Rectal smooth muscle tissue (tissue), 1 donor: ENCODE results near the gene PLCB3.
A peak's percentile ranks its signal among the peaks of the same experiment; 100 is the strongest.

Experiments used
- H3K27ac ChIP-seq: one replicate; pipeline ENCODE4 v1.7.0; 2013; ENCODE audit warnings: low read depth, low read length, inconsistent platforms
- H3K27me3 ChIP-seq: one replicate; pipeline ENCODE4 v1.7.0; 2013; ENCODE audit warnings: low read length; ENCODE audit not compliant: control insufficient read depth, insufficient read depth
- H3K36me3 ChIP-seq: one replicate; pipeline ENCODE4 v1.7.0; 2013; ENCODE audit warnings: low read length; ENCODE audit not compliant: control insufficient read depth, insufficient read depth
- H3K4me1 ChIP-seq: one replicate; pipeline ENCODE4 v1.7.0; 2013; ENCODE audit warnings: low read length; ENCODE audit not compliant: control insufficient read depth, insufficient read depth
- H3K4me3 ChIP-seq: one replicate; pipeline ENCODE4 v1.7.0; 2013; ENCODE audit warnings: low read length
- H3K9ac ChIP-seq: one replicate; pipeline ENCODE4 v1.7.0; 2013; ENCODE audit warnings: low read length

The PLCB3 gene

GRCh38 chr11:64284962-64285884 is 33.9 kb downstream of the PLCB3 start, which contains the start of gene GPR137:
Gene GPR137 (plus strand): TSS chr11:64285848. CDS start chr11:64286525, 677 bp downstream.
- Histone ChIP-seq H3K27ac (peak within 1 kb of the TSS; percentile 84), H3K9ac (peak within 1 kb of the TSS; percentile 53), H3K4me1 (peaks cover 13% of the 10 kb centered on the region), H3K36me3 (peaks cover 2% of the 10 kb centered on the region), H3K27me3 (no peaks in the 10 kb centered on the region), H3K4me3 (peak within 1 kb of the TSS; percentile 84)

DNA sequence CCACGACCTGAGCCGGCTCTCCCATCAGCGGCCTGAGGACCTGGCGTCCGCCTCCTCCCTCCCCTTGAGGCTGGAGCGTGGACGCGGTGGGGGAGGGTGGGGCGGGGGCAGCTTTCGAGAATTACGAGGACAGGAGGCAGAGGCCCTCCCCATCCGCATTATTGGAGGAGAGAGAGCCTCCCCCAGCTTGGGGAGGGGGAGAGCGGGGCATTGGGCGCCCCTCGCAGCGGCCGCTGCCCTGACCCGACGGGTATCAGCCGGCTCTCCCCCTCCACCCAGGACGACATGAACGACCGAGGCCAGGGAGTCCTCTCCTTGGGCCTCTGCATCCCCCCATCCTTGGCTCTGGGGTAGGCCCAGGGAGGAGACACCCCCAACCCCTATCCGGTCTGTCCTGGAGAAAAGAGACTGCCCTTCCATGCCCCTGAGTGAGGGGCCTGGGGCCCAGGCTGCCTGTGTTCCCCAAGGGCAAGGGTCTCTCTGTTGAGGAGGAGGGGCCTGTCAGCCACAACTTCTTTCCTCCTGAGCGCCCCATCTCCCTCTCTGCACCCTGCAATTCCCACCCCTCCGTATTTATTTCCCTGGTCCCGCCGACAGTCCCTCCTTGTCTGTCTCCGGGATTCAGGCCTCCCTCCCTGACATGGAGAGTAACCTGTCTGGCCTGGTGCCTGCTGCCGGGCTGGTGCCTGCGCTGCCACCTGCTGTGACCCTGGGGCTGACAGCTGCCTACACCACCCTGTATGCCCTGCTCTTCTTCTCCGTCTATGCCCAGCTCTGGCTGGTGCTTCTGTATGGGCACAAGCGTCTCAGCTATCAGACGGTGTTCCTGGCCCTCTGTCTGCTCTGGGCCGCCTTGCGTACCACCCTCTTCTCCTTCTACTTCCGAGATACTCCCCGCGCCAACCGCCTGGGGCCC is 34.8 kb downstream of the PLCB3 start:
- peaks cover 2% of the 10 kb centered on the region for H3K36me3 ChIP-seq
- H3K27ac ChIP-seq = peak overlapping the region; percentile 28
- peaks cover 13% of the 10 kb centered on the region for H3K4me1 ChIP-seq
- H3K27me3 ChIP-seq = peaks cover 5% of the 10 kb centered on the region
- H3K9ac ChIP-seq = no peak overlapping the region
- H3K4me3 ChIP-seq = peak overlapping the region; percentile 66

DNA sequence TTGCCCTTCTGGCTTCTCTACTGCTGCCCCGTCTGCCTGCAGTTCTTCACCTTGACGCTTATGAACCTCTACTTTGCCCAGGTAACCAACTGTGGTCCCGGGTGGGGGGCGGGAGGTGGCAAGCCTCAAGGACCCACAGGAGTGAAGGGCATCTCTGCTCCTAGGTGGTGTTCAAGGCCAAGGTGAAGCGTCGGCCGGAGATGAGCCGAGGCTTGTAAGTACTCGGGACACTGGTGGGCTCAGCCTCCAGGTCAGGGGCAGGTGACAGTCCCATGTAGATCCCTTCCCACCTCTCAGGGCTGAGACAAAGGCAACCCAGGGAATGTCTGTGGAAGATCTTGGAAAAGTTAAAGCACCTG is 35.5 kb downstream of the PLCB3 start:
- no peak overlapping the region for H3K4me3 ChIP-seq
- peaks cover 2% of the 10 kb centered on the region for H3K36me3 ChIP-seq
- H3K4me1 ChIP-seq = peaks cover 13% of the 10 kb centered on the region
- peaks cover 7% of the 10 kb centered on the region for H3K27me3 ChIP-seq
- H3K27ac ChIP-seq = no peak overlapping the region
- H3K9ac ChIP-seq = no peak overlapping the region

DNA sequence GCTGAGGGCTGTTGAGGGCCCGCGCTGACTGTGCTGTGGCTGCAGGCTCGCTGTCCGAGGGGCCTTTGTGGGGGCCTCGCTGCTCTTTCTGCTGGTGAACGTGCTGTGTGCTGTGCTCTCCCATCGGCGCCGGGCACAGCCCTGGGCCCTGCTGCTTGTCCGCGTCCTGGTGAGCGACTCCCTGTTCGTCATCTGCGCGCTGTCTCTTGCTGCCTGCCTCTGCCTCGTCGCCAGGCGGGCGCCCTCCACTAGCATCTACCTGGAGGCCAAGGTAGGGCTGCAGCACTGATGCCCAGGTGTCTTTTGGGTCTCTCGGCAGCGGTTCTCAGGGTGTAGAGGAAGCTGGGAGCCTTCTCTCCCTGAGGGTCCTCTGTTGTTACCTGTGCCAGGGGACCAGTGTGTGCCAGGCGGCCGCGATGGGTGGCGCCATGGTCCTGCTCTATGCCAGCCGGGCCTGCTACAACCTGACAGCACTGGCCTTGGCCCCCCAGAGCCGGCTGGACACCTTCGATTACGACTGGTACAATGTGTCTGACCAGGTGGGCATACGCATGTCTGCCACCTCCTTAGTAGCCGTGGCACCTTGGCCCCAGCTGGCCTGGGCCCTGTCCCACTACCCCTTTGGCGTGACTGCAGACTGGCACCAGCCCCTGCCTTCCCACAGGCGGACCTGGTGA is 36.5 kb downstream of the PLCB3 start:
- Histone ChIP-seq H3K27me3 (peaks cover 18% of the 10 kb centered on the region), H3K4me3 (no peak overlapping the region), H3K4me1 (peaks cover 13% of the 10 kb centered on the region), H3K36me3 (peaks cover 2% of the 10 kb centered on the region), H3K27ac (no peak overlapping the region), H3K9ac (no peak overlapping the region)

- Histone ChIP-seq H3K27me3 (peaks cover 22% of the 10 kb centered on the region), H3K36me3 (peaks cover 2% of the 10 kb centered on the region), H3K4me3 (no peak overlapping the region), H3K9ac (no peak overlapping the region), H3K27ac (no peak overlapping the region), H3K4me1 (peaks cover 11% of the 10 kb centered on the region)
These were observed 37.0 kb downstream of the PLCB3 start for GRCh38 chr11:64288353-64288750.

DNA sequence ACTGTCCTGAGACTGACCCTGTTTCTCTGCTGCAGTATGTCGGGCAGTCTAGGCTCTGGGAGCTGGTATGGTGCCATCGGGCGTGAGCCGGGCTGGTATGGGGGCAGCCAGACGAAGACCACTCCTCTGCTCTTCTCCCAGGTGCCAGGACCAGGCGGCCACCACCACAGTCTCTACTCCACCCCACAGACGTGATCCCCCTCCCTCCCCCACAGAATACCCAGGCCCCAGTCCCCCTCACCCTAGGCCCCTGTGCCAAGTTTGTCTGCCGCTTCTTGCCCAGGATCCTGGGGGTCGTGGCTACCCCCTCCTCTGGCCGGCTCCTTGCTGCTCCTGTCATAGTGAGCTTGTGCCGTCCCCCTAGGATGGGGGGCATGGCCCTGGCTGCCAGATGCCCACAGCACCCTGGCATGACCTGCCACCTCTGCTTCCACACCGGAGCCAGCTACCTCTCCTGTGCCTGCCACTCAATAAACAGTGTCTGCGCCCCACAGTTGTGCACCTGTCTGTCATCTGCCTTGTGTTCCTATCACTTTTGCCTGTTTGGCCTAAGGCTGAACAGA is 37.8 kb downstream of the PLCB3 start:
- Histone ChIP-seq H3K4me3 (no peak overlapping the region), H3K36me3 (peaks cover 2% of the 10 kb centered on the region), H3K4me1 (peaks cover 7% of the 10 kb centered on the region), H3K9ac (no peak overlapping the region), H3K27me3 (peaks cover 25% of the 10 kb centered on the region), H3K27ac (no peak overlapping the region)

DNA sequence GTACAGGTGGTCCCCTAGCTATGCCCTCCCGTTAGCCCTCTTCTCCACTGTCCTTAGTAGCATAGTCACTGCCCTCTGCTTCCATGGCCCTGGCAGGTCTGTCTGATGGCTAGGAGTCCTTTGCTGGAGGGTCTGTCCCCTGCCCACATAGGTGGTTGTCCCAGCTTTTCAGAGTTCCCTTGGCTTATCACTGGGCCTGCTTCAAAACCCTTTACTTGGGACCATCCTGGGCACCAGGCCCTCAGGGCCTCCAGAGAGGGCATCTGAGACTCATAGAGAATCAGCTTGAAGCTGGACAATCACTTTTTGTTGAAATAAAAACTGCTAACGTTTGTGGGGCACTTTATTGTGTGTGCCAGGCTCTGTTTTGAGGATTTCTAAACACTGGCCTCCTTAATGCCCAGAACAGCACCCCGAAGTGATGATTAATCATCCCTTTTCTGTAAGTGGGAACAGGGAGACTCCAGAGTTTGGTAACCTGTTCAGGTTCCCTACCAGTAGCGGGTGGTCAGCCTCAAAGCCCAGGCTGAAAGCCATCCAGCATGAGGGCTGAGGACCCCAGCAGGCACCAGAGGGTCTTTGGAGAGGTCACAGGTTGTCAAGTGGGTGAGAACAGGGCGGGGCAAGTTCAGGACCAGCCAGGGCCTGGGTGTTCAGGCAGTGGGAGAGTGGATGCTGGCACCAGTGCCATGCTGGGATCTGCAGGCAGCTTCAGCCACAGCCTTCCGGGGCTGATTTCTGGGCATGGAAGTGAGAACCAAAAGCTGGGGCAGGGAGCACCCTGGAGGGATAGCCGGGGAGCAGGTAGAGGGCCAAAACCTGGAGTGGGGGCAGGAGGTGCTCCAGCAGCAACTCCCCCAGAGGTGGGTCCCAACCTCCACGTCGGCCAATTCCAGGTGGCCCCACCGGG is 39.3 kb downstream of the PLCB3 start:
- peaks cover 7% of the 10 kb centered on the region for H3K4me1 ChIP-seq
- H3K9ac ChIP-seq = no peak overlapping the region
- H3K4me3 ChIP-seq = no peak overlapping the region
- peaks cover 2% of the 10 kb centered on the region for H3K36me3 ChIP-seq
- peaks cover 25% of the 10 kb centered on the region for H3K27me3 ChIP-seq
- no peak overlapping the region for H3K27ac ChIP-seq

DNA sequence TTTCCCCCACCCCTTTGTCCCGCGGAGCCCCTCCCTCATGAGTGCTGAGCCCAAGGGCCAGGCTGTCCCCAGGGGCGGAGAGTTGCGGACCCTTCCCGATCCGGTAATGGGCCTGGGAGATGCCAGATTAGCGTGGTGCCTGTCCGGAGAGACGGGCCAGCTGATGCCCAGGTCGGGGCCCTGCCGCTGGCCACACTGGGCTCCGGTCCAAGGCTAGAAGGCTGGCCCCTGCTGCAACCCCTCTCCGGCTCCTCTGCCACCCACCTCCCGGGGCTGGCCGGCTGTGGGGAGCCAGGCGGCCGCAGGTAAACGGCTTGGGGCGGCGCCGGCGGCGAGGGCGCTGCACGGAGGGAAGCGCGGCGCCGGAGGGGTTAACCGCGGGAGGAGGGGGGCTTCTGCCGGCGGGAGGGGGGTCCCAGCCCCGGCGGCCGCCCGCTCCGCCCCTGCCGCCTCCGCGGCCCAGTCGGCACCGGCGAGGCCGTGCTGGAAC is 40.0 kb downstream of the PLCB3 start, which contains the start of gene KCNK4:
Gene KCNK4, plus strand, starts transcription at position 41 of the 490 bp plus-strand sequence. CDS start 1,717 bp downstream, outside the sequence.
- Histone ChIP-seq H3K27ac (no peak within 1 kb of the TSS), H3K4me3 (peak within 1 kb of the TSS; percentile 19), H3K9ac (no peak within 1 kb of the TSS), H3K4me1 (peaks cover 2% of the 10 kb centered on the region), H3K36me3 (peaks cover 2% of the 10 kb centered on the region), H3K27me3 (peaks cover 29% of the 10 kb centered on the region)

DNA sequence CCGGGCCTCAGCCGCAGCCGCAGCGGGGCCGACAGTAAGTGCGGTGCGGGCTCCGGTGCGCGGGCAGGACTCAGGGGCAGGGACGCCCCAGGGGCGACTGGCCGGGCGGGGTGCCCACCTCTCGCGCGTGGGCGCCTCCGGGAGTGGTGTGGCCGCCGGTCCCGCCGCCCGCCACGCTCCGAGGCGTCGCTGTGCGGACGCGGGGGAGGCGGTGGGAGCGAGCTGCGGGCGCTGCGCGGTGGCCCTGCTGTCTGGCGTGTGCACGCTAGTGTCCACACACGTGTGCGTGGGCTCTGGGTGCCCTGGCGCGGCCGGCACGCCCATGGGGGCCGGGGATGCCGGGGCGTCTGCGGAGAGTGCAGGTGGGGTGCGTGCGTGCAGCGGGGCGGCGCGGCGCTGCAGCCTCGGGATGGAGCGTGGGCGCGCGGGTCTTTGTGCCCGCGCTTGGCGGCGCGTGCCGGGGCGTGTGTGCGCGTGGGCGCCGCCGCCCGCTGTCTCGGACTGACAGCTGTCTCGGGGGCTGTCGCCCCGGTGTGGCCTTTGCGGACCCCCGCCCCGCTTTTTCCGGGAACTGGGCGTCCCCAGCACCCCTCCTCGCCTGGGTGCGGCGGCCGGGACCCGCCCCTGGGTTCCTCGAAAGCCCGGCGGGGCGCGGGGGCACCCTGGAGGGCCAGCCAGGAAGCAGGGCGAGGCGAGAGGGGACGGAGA is 40.6 kb downstream of the PLCB3 start:
- Histone ChIP-seq H3K4me1 (no peaks in the 10 kb centered on the region), H3K9ac (no peak overlapping the region), H3K27ac (no peak overlapping the region), H3K36me3 (peaks cover 2% of the 10 kb centered on the region), H3K27me3 (peaks cover 35% of the 10 kb centered on the region), H3K4me3 (peak overlapping the region; percentile 19)

DNA sequence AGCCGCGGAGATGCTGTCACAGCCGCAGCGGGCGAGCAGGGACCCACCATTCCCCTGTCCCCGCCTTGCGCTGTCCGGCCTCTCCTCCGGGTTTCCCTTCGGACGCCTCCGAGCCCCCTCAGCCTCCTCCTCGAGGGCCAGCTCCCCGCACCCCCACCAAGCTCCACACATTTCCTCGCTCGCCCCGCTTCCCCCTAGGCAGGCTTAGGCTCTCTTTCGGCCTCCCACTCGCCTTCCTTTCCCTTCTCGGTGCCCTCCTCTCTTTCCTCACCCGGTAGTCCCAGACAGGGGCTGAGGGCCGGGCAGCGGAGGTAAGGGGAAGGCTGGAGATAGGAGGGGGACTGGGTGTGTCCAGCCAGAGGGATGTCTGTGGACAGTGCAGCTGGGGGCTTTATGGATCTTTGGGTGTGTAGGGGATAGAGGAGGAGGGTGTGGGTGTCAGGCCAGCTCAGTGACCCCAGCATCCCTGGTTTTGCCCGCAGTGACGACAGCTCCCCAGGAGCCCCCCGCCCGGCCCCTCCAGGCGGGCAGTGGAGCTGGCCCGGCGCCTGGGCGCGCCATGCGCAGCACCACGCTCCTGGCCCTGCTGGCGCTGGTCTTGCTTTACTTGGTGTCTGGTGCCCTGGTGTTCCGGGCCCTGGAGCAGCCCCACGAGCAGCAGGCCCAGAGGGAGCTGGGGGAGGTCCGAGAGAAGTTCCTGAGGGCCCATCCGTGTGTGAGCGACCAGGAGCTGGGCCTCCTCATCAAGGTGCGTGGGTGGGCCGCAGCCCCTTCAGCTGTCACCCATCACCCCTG is 41.3 kb downstream of the PLCB3 start:
- Histone ChIP-seq H3K36me3 (peaks cover 2% of the 10 kb centered on the region), H3K4me1 (no peaks in the 10 kb centered on the region), H3K9ac (no peak overlapping the region), H3K27me3 (peaks cover 42% of the 10 kb centered on the region), H3K27ac (no peak overlapping the region), H3K4me3 (peak overlapping the region; percentile 19)
